A673 (cell line): ENCODE data around the gene RBM25.

Experiments
- EZH2 ChIP-seq: fragments of 200-600 bp; sonication (generic); IDR thresholded peaks from 2 replicates; pipeline ENCODE4 v1.6.1; 2017; ENCODE audit warnings: borderline replicate concordance, low read depth, mild to moderate bottlenecking, mixed read lengths, antibody characterized with exemption, low read length; ENCODE audit not compliant: poor library complexity, severe bottlenecking
- TF ChIP-seq, protein P1 (sequence below): fragments of 300-800, 200-600 bp; sonication (generic); conservative IDR thresholded peaks from 2 replicates; pipeline ENCODE4 v1.5.1; 2017; ENCODE audit warnings: low read depth, mild to moderate bottlenecking, antibody characterized with exemption, low read length, moderate library complexity, mixed read lengths

DNA sequence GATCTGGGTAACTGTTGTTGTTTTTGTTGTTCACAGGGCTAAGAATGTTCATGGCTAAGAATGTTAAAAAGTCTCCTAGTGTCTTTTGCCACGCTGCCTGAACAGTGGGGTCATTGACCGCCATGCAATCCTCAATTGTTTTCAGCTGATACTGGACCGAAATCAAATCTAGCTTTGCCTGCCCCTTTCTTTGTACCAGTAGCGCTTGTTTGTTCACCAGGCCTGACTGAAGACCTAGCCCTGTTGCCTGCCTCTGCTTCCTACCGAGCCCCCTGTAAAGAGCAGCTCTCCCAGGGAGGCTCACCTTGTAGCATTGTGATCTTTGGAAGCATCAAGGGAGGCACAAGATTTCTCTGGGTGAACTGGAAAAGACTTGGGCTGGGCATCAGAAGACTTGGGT lies 84.7 kb downstream of the RBM25 start:
- TF ChIP-seq, protein P1, sequence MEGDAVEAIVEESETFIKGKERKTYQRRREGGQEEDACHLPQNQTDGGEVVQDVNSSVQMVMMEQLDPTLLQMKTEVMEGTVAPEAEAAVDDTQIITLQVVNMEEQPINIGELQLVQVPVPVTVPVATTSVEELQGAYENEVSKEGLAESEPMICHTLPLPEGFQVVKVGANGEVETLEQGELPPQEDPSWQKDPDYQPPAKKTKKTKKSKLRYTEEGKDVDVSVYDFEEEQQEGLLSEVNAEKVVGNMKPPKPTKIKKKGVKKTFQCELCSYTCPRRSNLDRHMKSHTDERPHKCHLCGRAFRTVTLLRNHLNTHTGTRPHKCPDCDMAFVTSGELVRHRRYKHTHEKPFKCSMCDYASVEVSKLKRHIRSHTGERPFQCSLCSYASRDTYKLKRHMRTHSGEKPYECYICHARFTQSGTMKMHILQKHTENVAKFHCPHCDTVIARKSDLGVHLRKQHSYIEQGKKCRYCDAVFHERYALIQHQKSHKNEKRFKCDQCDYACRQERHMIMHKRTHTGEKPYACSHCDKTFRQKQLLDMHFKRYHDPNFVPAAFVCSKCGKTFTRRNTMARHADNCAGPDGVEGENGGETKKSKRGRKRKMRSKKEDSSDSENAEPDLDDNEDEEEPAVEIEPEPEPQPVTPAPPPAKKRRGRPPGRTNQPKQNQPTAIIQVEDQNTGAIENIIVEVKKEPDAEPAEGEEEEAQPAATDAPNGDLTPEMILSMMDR, result no peak
- no peak for TF ChIP-seq EZH2
